22Rv1 (cell line): ENCODE results near the gene DDT.
"Not testable (repeated sequence)": the region's sequence is repeated elsewhere in the genome, so short reads cannot be mapped to it uniquely, and the experiment has no call there.

Experiments
- H3K27ac ChIP-seq: fragments of 450-650 bp; 2 replicates; pipeline ENCODE4 v1.5.1; 2017
- ZFX ChIP-seq: fragments of 450-650 bp; IDR thresholded peaks from 2 replicates; pipeline ENCODE4 v1.6.1; 2017; ENCODE audit warnings: antibody characterized with exemption, borderline replicate concordance
- TF ChIP-seq, protein P1 (sequence below): fragments of 450-650 bp; IDR thresholded peaks from 2 replicates; pipeline ENCODE4 v1.5.1; 2017; ENCODE audit warnings: mild to moderate bottlenecking

DDT gene

DNA sequence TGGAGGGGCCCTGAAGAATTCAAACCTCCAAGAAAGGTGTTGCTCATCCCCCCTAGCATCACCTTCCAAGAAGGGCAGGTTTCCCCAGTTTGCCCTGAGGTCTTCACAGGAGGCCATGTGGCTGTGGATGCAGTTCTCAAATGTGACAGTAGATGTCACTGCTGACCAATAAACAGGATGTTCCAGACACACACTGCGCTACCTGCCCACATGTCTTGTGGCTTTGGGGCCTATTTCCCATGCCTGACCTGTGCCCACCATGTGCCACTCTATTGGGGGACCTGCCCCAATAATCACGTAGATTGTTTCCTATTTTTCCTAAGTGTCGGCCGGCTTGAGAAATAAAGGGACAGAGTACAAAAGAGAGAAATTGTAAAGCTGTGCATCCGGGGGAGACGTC, 10.2 kb upstream of the DDT start:
- no peak overlapping the region for H3K27ac ChIP-seq
- no peak for TF ChIP-seq ZFX
- TF ChIP-seq, protein P1, sequence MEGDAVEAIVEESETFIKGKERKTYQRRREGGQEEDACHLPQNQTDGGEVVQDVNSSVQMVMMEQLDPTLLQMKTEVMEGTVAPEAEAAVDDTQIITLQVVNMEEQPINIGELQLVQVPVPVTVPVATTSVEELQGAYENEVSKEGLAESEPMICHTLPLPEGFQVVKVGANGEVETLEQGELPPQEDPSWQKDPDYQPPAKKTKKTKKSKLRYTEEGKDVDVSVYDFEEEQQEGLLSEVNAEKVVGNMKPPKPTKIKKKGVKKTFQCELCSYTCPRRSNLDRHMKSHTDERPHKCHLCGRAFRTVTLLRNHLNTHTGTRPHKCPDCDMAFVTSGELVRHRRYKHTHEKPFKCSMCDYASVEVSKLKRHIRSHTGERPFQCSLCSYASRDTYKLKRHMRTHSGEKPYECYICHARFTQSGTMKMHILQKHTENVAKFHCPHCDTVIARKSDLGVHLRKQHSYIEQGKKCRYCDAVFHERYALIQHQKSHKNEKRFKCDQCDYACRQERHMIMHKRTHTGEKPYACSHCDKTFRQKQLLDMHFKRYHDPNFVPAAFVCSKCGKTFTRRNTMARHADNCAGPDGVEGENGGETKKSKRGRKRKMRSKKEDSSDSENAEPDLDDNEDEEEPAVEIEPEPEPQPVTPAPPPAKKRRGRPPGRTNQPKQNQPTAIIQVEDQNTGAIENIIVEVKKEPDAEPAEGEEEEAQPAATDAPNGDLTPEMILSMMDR, result no peak

GRCh38 chr22:23980567-23980966, 6.3 kb upstream of the DDT start:
- not testable (repeated sequence) for H3K27ac ChIP-seq

DNA sequence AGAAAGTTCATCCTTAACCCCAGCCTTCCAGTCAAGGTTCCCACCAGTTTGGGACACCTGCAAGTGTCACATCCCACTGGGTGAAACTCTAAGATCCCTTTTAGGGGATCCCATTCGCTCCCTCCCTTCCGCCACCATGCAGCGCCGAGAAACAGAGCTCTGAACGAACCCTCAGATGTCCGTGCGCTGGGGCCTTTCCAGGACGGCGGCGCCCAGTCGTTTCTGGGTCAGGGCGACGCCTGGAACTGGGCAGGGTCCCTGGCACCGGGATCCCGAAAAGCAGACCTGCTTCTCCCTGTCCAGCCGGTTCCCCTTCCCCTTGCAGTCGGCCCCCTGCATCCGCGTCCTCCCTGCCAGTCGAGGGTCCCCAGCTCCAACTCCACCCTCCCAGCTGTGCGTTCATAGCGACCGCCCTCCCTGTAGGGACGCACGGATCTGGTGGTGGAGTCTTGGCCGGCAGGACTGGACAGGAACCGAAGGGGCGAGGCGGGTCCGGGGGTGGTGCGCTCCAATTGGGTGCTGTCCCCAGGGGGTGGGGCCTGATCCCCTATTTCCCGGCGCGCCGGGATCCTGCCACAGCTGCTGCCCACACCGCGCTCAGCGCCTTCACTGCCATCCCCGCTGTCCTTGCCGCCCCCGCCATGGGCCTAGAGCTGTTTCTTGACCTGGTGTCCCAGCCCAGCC, 5.5 kb upstream of the DDT start, which contains the start of gene GSTT2:
GSTT2 (plus strand) TSS at position 578 of the 684 bp plus-strand sequence.
- H3K27ac ChIP-seq, result not testable (repeated sequence)

- not testable (repeated sequence) for H3K27ac ChIP-seq
Observed at GRCh38 chr22:23977304-23977703, 3.1 kb upstream of the DDT start.

DNA sequence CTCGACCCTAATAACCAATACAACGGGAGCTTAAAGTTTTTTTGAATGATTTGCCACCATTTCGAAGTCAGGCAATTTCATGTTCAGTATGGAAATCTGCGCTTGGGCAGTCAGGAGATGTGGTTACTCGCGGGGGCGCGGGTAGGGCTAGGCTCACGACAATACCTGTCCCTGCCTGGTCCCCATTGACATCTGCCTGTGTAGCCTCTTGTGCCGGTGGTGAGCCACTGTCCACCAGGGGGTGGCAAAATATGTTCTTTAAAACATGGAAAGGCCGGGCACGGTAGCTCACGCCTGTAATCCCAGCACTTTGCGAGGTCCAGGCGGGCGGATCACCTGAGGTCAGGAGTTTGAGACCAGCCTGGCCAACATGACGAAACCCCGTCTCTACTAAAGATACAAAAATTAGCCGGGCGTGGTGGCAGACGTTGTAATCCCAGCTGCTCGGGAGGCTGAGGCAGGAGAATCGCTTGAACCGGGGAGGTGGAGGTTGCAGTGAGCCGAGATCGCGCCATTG, 653 bp upstream of the DDT start:
- not testable (repeated sequence) for H3K27ac ChIP-seq

- H3K27ac ChIP-seq, result not testable (repeated sequence)
Observed at GRCh38 chr22:23971927-23972326, 2.3 kb downstream of the DDT start.

DNA sequence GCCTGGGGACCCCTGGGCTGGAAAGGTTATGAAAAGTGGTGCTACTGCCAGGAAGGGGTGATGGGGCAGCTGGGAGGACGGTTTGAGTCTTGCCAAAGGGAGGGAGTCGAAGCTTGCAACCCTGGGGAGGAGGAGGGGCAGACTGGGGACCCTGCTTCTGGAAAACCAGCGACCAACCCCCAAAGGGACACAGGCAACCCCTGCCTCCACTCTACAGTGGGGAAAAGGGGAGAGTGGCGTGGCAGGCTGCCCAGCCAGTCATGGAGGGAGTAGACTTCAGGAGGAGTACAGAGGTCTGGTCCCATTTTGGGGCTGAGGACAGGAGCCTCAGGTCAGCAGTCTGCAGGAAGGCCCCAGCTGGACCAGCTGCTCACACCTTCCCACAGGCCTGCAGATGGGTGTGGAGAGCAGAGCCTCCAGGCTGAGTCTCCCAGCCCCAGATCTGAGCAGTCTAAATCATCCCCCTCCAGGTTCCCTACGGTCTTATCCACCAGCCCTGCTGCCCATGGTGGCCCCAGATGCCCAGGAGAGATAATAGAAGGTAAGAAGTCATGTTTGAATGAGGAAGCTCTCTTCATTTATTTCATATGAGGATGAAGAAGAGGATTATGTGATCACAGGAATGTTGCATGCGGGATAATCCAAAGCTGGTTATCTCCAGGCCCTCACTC, 3.3 kb downstream of the DDT start:
- TF ChIP-seq ZFX, result no peak
- no peak overlapping the region for H3K27ac ChIP-seq

GRCh38 chr22:23970201-23970641, 4.0 kb downstream of the DDT start:
- H3K27ac ChIP-seq, result no peak overlapping the region
- TF ChIP-seq ZFX, result no peak
- TF ChIP-seq, protein P1, result no peak

DNA sequence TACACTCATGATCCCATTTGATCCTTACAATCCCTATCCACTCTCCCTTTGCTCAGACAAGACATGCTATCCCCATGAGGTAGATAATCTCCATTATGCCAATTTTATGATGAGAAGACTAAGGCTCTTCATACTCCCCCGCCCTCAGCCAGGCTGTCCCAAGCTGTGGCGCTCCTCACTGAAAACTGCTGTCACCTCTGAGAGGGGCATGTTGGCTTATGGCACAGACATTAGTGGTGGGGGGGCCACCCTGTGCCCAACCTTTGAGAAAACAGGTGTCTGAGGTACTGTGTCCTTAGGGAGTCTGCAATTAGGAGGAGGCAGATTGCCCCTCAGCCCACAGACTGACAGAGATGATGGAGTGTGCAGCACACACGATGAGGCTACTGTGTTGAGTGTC, 5.2 kb downstream of the DDT start:
- TF ChIP-seq, protein P1, result no peak
- TF ChIP-seq ZFX, result no peak
- no peak overlapping the region for H3K27ac ChIP-seq

GRCh38 chr22:23966568-23966967, 7.7 kb downstream of the DDT start, which contains the start of gene DDTL:
TSS of gene DDTL (plus strand) at chr22:23966888. CDS start at chr22:23966915, 27 bp downstream.
- H3K27ac ChIP-seq, result not testable (repeated sequence)

GRCh38 chr22:23966094-23966493, 8.1 kb downstream of the DDT start:
- H3K27ac ChIP-seq, result not testable (repeated sequence)

DNA sequence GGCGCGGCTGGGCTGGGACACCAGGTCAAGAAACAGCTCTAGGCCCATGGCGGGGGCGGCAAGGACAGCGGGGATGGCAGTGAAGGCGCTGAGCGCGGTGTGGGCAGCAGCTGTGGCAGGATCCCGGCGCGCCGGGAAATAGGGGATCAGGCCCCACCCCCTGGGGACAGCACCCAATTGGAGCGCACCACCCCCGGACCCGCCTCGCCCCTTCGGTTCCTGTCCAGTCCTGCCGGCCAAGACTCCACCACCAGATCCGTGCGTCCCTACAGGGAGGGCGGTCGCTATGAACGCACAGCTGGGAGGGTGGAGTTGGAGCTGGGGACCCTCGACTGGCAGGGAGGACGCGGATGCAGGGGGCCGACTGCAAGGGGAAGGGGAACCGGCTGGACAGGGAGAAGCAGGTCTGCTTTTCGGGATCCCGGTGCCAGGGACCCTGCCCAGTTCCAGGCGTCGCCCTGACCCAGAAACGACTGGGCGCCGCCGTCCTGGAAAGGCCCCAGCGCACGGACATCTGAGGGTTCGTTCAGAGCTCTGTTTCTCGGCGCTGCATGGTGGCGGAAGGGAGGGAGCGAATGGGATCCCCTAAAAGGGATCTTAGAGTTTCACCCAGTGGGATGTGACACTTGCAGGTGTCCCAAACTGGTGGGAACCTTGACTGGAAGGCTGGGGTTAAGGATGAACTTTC, 13.0 kb downstream of the DDT start, which contains the start of gene GSTT2B:
GSTT2B (minus strand) TSS at position 112 of the 688 bp plus-strand sequence; CDS start at position 48, 64 bp downstream.
- H3K27ac ChIP-seq, result not testable (repeated sequence)
